Transverse colon (tissue), 4 donors: ENCODE results near the gene FMNL1. TPM values are rescaled to one million over a fixed set of nuclear protein-coding genes. Genes with fewer than 3 reads are reported as not detected.
A peak's percentile ranks its signal among the peaks of the same experiment; 100 is the strongest.

Source experiments
- DNase-seq: peaks from one replicate; pipeline ENCODE4 v3.0.0-alpha.2; 2019
- H3K27ac ChIP-seq, 4 donors: fragments of 200-600 bp; sonication (generic); 2 replicates each; pipeline ENCODE4 v1.5.1; 2016 to 2018; ENCODE audit warnings: inconsistent platforms in 4 of 4
- H3K27me3 ChIP-seq: fragments of 200-600 bp; sonication (generic); 2 replicates; pipeline ENCODE4 v1.5.1; 2017; ENCODE audit warnings: inconsistent platforms
- H3K36me3 ChIP-seq, 4 donors: fragments of 200-600 bp; sonication (generic); 2 replicates each; pipeline ENCODE4 v1.5.1; 2017 to 2019; ENCODE audit warnings: inconsistent platforms in 4 of 4
- H3K4me1 ChIP-seq, 4 donors: fragments of 200-600 bp; sonication (generic); 2 replicates each; pipeline ENCODE4 v1.5.1; 2017 to 2020; ENCODE audit warnings: inconsistent platforms in 4 of 4
- H3K4me3 ChIP-seq, 4 donors: fragments of 200-600 bp; sonication (generic); 1 replicate in 1 of 4; 2 replicates in 3 of 4; pipeline versions ENCODE4 v1.5.1 to v1.6.1; 2017 to 2019; ENCODE audit warnings: inconsistent platforms in 4 of 4
- H3K9me3 ChIP-seq, 2 donors: fragments of 200-600 bp; sonication (generic); 2 replicates each; pipeline ENCODE4 v1.5.1; 2017 to 2019; ENCODE audit warnings: inconsistent platforms in 2 of 2
- EP300 ChIP-seq: sonication (generic); formaldehyde crosslinking; IDR thresholded peaks from one replicate; pipeline ENCODE4 v1.6.1; 2017; ENCODE audit warnings: antibody characterized with exemption, low read depth
- POLR2A ChIP-seq: fragments of 450-650 bp; IDR thresholded peaks from one replicate; pipeline ENCODE4 v1.6.1; 2016; ENCODE audit warnings: antibody characterized with exemption, mild to moderate bottlenecking, moderate library complexity
- POLR2AphosphoS5 ChIP-seq, 3 donors: sonication (generic); formaldehyde crosslinking; IDR thresholded peaks; one replicate each; pipeline ENCODE4 v1.6.1; 2016; ENCODE audit warnings: antibody characterized with exemption in 3 of 3
- WGBS, 2 donors: methylation state at CpG; one replicate each; pipeline ENCODE4 v1.1.5; 2018; ENCODE audit warnings: low coverage in 1 of 2; 5-methylcytosine and 5-hydroxymethylcytosine counted together
- in situ Hi-C, 4 donors: fragments of 200-750 bp; cut with MboI; loops; one replicate each; pipeline versions ENCODE4 v1.15.0 to v1.15.1; 2017; ENCODE audit warnings: low sequenced_read_pairs in 3 of 4, low pct_ligation_motif_present in 1 of 4, low pct_unique_long_range_greater_than_20kb in 1 of 4
- intact Hi-C: fragments of 100-400 bp; cut with DNase I; formaldehyde crosslinking; loops from one replicate; pipeline ENCODE4 v1.15.1; 2023; ENCODE audit warnings: low total_unique reads
- total RNA-seq, 4 donors: library from RNA; depleted of rRNA; stranded (reverse); fragments of >200 nt; gene quantifications; one replicate each; pipeline ENCODE4 v1.1.0, GENCODE V29; 2016
- TF ChIP-seq, protein P1 (sequence below), 5 experiments: fragments of 200-600 bp in 3 of 5; fragments of 450-650 bp in 2 of 5; sonication (generic) in 3 of 5; IDR thresholded peaks; 1 replicate in 2 of 5; 2 replicates in 3 of 5; pipeline ENCODE4 v1.5.1; 2016 to 2017; ENCODE audit warnings: antibody characterized with exemption in 5 of 5, inconsistent platforms in 3 of 5, mild to moderate bottlenecking in 2 of 5, moderate library complexity in 1 of 5

Gene FMNL1
- total RNA-seq, 4 donors from 2014 or later: 1.2 to 17.5 (median 10.6) TPM

GRCh38 chr17:45190503-45191255 lies 31.0 kb upstream of the FMNL1 start:
- no peak for TF ChIP-seq POLR2A
- TF ChIP-seq POLR2AphosphoS5 (IDR thresholded peaks at IDR 0.05): no peak
- TF ChIP-seq, protein P1, sequence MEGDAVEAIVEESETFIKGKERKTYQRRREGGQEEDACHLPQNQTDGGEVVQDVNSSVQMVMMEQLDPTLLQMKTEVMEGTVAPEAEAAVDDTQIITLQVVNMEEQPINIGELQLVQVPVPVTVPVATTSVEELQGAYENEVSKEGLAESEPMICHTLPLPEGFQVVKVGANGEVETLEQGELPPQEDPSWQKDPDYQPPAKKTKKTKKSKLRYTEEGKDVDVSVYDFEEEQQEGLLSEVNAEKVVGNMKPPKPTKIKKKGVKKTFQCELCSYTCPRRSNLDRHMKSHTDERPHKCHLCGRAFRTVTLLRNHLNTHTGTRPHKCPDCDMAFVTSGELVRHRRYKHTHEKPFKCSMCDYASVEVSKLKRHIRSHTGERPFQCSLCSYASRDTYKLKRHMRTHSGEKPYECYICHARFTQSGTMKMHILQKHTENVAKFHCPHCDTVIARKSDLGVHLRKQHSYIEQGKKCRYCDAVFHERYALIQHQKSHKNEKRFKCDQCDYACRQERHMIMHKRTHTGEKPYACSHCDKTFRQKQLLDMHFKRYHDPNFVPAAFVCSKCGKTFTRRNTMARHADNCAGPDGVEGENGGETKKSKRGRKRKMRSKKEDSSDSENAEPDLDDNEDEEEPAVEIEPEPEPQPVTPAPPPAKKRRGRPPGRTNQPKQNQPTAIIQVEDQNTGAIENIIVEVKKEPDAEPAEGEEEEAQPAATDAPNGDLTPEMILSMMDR (IDR thresholded peaks at IDR 0.05): no peak
- no peak for TF ChIP-seq EP300
- in situ Hi-C loops (loop anchor here in 1 of 4 donors (10.0 kb wide), 1 partner anchor 56 kb away; the partner anchor contains the start of genes ACBD4 and PLCD3), intact Hi-C loops (no loop called here)
- no peaks in the 10 kb centered on the region for H3K27me3 ChIP-seq
- no peak for DNase-seq
- H3K4me3 ChIP-seq: no peak overlapping the region
- 61% methylated on average over 11 of the region's 11 CpGs; no CpG with 5 or more reads in 1 of the 2 donors for WGBS, 2 donors
- no peaks in the 10 kb centered on the region for H3K36me3 ChIP-seq
- H3K4me1 ChIP-seq: no peaks in the 10 kb centered on the region
- H3K9me3 ChIP-seq: no peaks in the 10 kb centered on the region
- no peak overlapping the region for H3K27ac ChIP-seq

- Histone ChIP-seq H3K9me3 (no peaks in the 10 kb centered on the region), H3K4me1 (peaks cover 3 to 13% (median 8%) of the 10 kb centered on the region in 4 donors), H3K27ac (no peak overlapping the region), H3K27me3 (no peaks in the 10 kb centered on the region), H3K36me3 (no peaks in the 10 kb centered on the region), H3K4me3 (no peak overlapping the region)
- DNase-seq: no peak
- in situ Hi-C loops: loop anchor here in 3 of 4 donors (5.0 to 10.0 kb wide), 2 partner anchors 58 to 61 kb away; partner anchors contain the start of genes ACBD4 (in 3 of the 3) and PLCD3 (in 1 of the 3)
- intact Hi-C loops: no loop called here
- no peak for TF ChIP-seq POLR2A
- no peak for TF ChIP-seq POLR2AphosphoS5 (IDR thresholded peaks at IDR 0.05)
- TF ChIP-seq, protein P1 (IDR thresholded peaks at IDR 0.05): no peak
- no peak for TF ChIP-seq EP300
Measured at GRCh38 chr17:45195424-45195823, 26.3 kb upstream of the FMNL1 start.

GRCh38 chr17:45197108-45197507 lies 24.6 kb upstream of the FMNL1 start:
- Histone ChIP-seq H3K27me3 (no peaks in the 10 kb centered on the region), H3K27ac (peak overlapping the region in 3 of 4 donors; percentile 55 to 70 (median 68)), H3K9me3 (no peaks in the 10 kb centered on the region), H3K36me3 (no peaks in the 10 kb centered on the region), H3K4me1 (peaks cover 3 to 13% (median 8%) of the 10 kb centered on the region in 4 donors), H3K4me3 (no peak overlapping the region)
- WGBS, 2 donors: 84% methylated on average over 6 of the region's 6 CpGs; no CpG with 5 or more reads in 1 of the 2 donors
- DNase-seq: no peak
- intact Hi-C loops: loop anchor here (1.0 kb wide), 1 partner anchor 48 kb away; no protein-coding TSS in a partner anchor
- in situ Hi-C loops: loop anchor here in 3 of 4 donors (5.0 to 10.0 kb wide), 2 partner anchors 60 to 62 kb away; partner anchors contain the start of genes ACBD4 (in 3 of the 3) and PLCD3 (in 1 of the 3)
- TF ChIP-seq POLR2A (no peak), POLR2AphosphoS5 (IDR thresholded peaks at IDR 0.05) (no peak), EP300 (no peak)
- TF ChIP-seq, protein P1 (IDR thresholded peaks at IDR 0.05): no peak

- no peaks in the 10 kb centered on the region for H3K9me3 ChIP-seq
- peak overlapping the region; percentile 50 to 70 (median 62) for H3K27ac ChIP-seq
- intact Hi-C loops (loop anchor here (1.0 kb wide), 1 partner anchor 48 kb away; no protein-coding TSS in a partner anchor), in situ Hi-C loops (loop anchor here in 3 of 4 donors (5.0 to 10.0 kb wide), 2 partner anchors 60 to 63 kb away; partner anchors contain the start of genes ACBD4 (in 3 of the 3) and PLCD3 (in 1 of the 3))
- 3% methylated on average over 14 of the region's 16 CpGs; no CpG with 5 or more reads in 1 of the 2 donors for WGBS, 2 donors
- TF ChIP-seq POLR2AphosphoS5 (IDR thresholded peaks at IDR 0.05) (peak in 1 of 3 donors; percentile 52), POLR2A (no peak), EP300 (no peak)
- TF ChIP-seq, protein P1 (IDR thresholded peaks at IDR 0.05): peak; percentile 97 to 100 (median 99)
- H3K4me1 ChIP-seq: peaks cover 3 to 13% (median 8%) of the 10 kb centered on the region in 4 donors
- DNase-seq: peak; percentile 95
- no peak overlapping the region for H3K4me3 ChIP-seq
- H3K36me3 ChIP-seq: no peaks in the 10 kb centered on the region
- no peaks in the 10 kb centered on the region for H3K27me3 ChIP-seq
Measured at GRCh38 chr17:45197555-45198334, 23.9 kb upstream of the FMNL1 start.
